ENCODE results near the gene SERF1B.
"Not testable (repeated sequence)": the region's sequence is repeated elsewhere in the genome, so short reads cannot be mapped to it uniquely, and the experiment has no call there.

The SERF1B gene

GRCh38 chr5:70025106-70025844 lies at the start of gene SERF1B:
SERF1B (plus strand) TSS chr5:70025251; CDS start chr5:70025452, 201 bp downstream.
- DNase-seq: not testable (repeated sequence)

DNA sequence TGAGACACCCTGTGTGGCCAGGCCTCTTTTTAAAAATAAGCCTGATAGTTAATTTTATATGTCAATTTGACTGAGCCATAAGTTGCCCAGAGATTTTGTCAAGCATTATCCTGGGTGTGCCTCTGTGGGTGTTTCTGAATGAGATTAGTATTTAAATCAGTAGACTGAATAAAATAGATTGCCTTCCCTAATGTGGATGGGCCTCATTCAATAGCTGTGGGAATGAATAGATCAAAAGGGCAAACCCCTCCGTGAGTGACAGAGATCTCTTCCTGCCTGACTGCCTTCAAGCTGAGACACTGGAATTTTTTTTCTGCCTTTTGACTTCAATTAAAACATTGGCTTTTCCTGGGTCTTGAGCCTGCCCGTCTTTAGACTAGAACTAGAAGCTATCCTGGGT lies 33.3 kb upstream of the SERF1B start:
- not testable (repeated sequence) for DNase-seq

DNA sequence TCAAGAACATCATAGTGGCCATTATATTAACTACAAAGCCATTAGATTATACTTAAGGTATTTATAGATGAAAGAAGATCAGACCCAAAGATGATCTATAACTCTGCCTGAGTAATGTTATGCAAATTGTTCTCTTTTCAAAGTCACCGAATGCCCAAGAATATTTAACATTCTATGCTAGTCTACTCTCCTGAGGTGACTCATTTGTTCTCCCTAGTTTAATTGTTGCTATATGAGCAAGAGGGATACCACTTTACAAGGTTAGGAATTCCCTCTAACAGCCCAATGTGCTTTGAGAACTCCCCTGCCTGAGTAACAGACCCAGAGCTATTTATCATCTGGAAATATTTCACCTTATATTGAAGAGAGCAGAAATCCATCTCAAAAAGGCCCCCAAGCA lies 29.5 kb upstream of the SERF1B start:
- DNase-seq: not testable (repeated sequence)

GRCh38 chr5:70020660-70021059 lies 4.4 kb upstream of the SERF1B start:
- DNase-seq: not testable (repeated sequence)

- DNase-seq: not testable (repeated sequence)
Measured at GRCh38 chr5:70025845-70026145, 744 bp downstream of the SERF1B start.

DNA sequence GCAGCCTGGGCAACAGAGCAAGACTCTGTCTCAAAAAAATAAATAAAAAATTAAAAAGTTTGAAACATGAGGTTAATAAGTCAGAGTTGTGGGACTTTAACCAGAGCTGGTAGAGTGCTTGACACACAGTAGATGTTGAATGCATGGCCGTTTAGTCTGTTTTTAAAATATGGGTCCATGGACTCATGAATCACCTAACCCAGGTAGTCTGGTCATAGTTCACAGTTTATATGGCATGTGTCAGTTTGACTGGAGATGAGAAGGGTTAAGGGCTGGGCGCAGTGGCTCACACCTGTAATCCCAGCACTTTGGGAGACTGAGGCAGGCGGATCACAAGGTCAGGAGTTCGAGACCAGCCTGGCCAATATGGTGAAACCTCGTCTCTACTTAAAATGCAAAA lies 6.2 kb downstream of the SERF1B start:
- DNase-seq: not testable (repeated sequence)

DNA sequence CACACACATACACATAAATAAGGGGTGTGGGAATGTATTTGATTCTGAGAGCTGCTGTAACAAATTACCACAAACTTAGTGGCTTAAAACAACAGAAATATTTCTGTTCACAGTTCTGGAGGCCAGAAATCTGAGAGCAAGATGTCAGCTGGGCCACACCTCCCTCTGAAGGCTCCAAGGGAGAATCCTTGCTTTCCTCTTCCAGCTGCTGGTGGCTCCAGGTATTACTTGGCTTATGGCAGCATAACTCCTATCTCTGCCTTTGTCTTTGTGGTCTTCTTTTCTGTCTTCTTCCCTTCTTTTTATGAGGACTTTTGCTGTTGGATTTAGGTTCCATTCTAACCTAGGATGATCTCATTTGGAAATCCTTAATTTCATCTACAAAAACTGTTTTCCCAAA lies 16.4 kb downstream of the SERF1B start:
- not testable (repeated sequence) for DNase-seq

DNA sequence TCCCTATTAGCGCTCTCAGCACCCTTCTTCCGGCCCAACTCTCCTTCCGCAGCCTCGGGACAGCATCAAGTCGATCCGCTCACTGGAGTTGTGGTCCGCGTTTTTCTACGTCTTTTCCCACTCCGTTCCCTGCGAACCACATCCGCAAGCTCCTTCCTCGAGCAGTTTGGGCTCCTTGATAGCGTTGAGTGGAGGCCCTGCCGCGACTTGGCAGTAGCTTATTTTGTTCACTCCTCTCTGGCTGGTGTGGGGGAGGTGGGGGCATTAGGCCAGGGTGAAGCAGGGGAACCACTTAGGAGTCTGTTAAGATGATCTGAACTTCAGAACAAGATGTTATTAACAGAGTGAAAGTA lies 24.7 kb downstream of the SERF1B start:
- not testable (repeated sequence) for DNase-seq

DNA sequence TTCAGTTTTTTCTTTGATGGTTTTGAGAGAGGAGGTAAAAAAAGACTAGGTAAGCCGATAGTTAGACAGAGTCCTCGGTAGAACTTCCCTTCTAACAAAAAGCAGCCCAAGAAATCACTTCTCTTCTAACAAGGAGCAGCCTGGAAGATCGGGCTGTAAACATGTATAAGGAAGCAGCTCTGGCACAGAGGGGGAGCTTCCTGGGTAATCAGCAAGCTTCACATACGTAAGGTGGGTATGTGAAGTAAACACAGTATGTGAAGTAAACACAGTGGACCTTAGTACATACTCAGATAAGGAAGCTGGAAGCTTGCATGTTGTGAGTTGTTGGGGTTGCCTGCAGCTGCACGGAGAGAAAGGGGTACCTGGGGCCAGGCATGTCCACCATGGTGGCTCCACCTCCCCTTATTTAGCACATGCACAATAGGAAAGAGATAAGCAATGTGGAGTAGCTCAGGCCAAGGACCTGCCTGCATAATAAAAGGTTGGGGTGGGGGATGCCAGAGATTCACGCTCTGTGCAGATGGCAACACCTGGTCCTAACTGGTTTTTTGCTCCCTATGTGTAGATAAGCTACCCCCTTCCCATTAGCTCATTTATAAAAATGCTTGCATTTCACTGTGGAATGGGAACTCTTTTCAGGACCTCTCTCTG lies 31.4 kb downstream of the SERF1B start:
- DNase-seq: not testable (repeated sequence)

GRCh38 chr5:70057140-70057539 lies 32.1 kb downstream of the SERF1B start:
- not testable (repeated sequence) for DNase-seq

- not testable (repeated sequence) for DNase-seq
Measured at GRCh38 chr5:70077632-70078031, 52.6 kb downstream of the SERF1B start.

DNA sequence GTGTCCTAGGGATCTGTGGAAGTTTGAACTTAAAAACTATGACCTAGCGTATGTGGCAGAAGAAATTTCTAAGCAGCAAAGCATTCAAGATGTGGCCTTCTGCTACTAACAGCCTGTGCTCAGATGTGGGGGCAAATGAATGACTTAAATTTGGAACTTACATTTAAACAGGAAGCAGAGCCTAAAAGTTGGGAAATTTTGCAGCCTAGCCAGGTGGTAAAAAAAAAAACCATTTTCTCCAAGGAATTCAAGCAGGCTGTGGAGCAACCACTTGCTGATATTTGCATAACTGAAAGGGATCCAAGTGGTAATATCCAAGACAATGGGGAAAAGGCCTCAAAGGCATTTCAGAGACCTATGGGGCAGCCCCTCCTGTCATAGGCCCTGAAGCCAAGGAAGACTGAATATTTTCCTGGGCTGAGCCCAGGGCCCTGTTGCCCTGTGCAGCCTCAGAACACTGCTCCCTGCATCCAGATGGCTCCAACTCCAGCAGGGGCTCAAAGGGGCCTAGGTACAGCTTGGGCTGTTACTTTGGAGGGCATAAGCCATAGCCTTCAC lies 63.9 kb downstream of the SERF1B start:
- DNase-seq: not testable (repeated sequence)

DNA sequence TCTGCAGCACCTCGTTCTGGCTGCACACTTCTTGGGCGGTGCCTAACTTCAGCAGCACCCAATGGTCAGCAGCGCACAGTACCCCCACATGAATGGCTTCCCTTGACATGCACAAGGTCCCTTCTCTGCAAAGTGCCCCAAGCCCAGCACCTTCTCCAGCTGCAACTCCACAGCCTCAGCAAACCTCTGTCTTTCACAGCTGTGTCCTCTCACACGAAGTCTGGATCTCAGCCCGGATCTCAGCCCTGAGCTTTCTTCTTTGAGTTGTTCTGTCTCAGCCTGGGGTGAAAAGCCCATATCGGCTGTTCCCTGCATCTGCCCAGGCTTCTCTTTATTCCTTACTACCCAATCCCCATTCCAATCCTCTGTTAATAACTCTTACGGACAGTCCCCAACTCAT lies 66.7 kb downstream of the SERF1B start:
- DNase-seq: not testable (repeated sequence)
